Immature natural killer cell (primary cell): ENCODE measurements around the gene MAP1LC3B2. TPM values are rescaled to one million over a fixed set of nuclear protein-coding genes. Genes with fewer than 3 reads are reported as not detected.

ENCODE experiments used
- DNase-seq, 3 donors: peaks; one replicate each; pipeline ENCODE4 v3.0.0; 2022; ENCODE audit warnings: mixed read lengths in 1 of 3
- H3K27ac Mint-ChIP-seq, 6 donors: one replicate each; pipeline ENCODE4 v1.8.0; 2020; ENCODE audit warnings: mixed read lengths in 6 of 6, mild to moderate bottlenecking in 5 of 6, inconsistent platforms in 4 of 6, moderate library complexity in 3 of 6
- H3K27me3 Mint-ChIP-seq, 3 donors: one replicate each; pipeline ENCODE4 v1.8.0; 2020 to 2021; ENCODE audit warnings: low read depth in 3 of 3, mild to moderate bottlenecking in 3 of 3, mixed read lengths in 3 of 3, moderate library complexity in 3 of 3, inconsistent platforms in 1 of 3
- H3K36me3 Mint-ChIP-seq, 3 donors: one replicate each; pipeline ENCODE4 v1.8.0; 2020; ENCODE audit warnings: mixed read lengths in 3 of 3, inconsistent platforms in 2 of 3, mild to moderate bottlenecking in 2 of 3
- H3K4me1 Mint-ChIP-seq, 2 donors: one replicate each; pipeline ENCODE4 v1.8.0; 2020; ENCODE audit warnings: inconsistent platforms in 2 of 2, mild to moderate bottlenecking in 2 of 2, mixed read lengths in 2 of 2, moderate library complexity in 1 of 2
- H3K4me3 Mint-ChIP-seq, 5 donors: one replicate each; pipeline ENCODE4 v1.8.0; 2020; ENCODE audit warnings: mild to moderate bottlenecking in 5 of 5, mixed read lengths in 5 of 5, inconsistent platforms in 3 of 5, moderate library complexity in 3 of 5
- H3K9me3 Mint-ChIP-seq, 6 donors: one replicate each; pipeline ENCODE4 v1.8.0; 2020; ENCODE audit warnings: mild to moderate bottlenecking in 6 of 6, mixed read lengths in 6 of 6, inconsistent platforms in 4 of 6, moderate library complexity in 3 of 6
- polyA plus RNA-seq, 3 donors: library from polyadenylated mRNA; unstranded; fragments of 300-500 nt; fragmentation: Illumina TruSeq; gene quantifications; one replicate each; pipeline ENCODE4 v1.2.3, GENCODE V29; 2021

MAP1LC3B2 gene
- polyA plus RNA-seq, 3 donors from 2014 or later, result 2.4 to 11.3 (median 9.8) TPM

DNA sequence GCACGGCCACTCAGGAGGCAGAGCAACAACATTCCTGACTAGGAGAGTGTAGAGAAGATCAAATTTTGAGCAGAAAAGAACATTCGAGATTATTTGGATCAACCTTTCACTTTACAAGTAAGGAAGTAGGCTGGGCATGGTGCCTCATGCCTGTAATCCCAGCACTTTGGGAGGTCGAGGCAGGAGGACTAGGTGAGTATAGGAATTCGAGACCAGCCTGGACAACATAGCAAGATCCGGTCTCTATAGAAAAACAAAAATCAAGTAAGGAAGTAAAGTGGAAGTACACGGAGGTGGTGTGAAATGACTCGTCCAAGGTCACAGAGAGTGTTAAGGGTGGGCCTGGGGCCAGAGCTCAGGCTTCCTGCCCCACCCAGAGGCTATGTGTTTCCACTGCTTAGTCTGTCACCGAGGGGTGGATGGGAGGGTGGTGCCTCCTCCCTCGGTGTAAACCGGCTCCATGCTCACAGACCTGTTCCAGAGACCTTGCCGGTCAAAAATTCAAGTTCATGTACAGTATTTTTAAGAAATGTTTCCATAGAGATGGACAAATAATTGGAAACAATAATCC is 51.9 kb downstream of the MAP1LC3B2 start:
- Mint-ChIP-seq H3K27ac (no peak overlapping the region), H3K9me3 (no peaks in the 10 kb centered on the region), H3K4me1 (peaks cover 0 to 7% of the 10 kb centered on the region in 2 donors), H3K4me3 (no peak overlapping the region), H3K27me3 (peaks cover 2 to 11% (median 3%) of the 10 kb centered on the region in 3 donors), H3K36me3 (no peaks in the 10 kb centered on the region)
- DNase-seq, result no peak

DNA sequence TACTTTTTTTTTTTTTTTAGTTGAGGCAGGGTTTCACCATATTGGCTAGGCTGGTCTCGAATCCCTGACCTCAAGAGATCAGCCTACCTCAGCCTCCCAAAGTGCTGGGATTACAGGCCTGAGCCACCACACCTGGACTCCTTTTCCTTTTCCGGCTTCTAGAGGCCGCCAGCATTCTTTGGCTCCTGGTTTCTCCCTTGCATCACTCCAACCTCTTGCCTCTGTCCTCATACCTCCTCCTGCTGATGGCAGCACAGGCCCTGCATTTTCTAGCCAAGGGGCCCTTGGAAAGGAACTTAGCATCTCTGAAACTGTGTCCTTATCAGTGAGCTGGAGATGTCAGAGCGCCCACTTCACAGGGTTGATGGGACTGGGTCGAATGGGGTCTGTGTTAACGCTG is 53.3 kb downstream of the MAP1LC3B2 start:
- no peak overlapping the region for H3K4me3 Mint-ChIP-seq

DNA sequence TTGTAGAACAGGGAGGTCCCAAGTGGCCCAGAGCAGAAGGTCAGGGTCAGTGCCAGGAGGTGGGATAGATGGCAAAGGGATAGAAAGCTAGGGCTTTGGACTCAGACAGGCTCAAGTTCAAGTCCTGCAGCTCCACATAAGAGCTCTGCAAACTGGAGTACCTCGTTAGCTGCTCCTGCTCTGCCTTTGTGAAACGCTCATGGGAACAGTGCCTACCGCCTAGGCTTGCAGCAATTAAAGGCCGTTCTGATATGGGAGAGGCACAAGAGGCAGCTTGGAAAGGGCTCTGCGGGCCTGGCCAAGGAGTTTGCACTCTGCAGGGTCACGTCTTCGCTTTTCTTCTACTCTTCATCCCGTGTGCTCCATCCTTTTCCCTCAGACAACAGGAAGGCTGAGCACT is 54.1 kb downstream of the MAP1LC3B2 start:
- peaks cover 2 to 11% (median 2%) of the 10 kb centered on the region in 3 donors for H3K27me3 Mint-ChIP-seq
- H3K27ac Mint-ChIP-seq, result no peak overlapping the region

More for the DNA sequence above, 53.3 kb downstream of the MAP1LC3B2 start:
- no peak for DNase-seq
- Mint-ChIP-seq H3K27ac (no peak overlapping the region), H3K36me3 (no peaks in the 10 kb centered on the region), H3K9me3 (no peaks in the 10 kb centered on the region), H3K4me1 (peaks cover 0 to 7% of the 10 kb centered on the region in 2 donors), H3K27me3 (peaks cover 2 to 11% (median 2%) of the 10 kb centered on the region in 3 donors)

DNA sequence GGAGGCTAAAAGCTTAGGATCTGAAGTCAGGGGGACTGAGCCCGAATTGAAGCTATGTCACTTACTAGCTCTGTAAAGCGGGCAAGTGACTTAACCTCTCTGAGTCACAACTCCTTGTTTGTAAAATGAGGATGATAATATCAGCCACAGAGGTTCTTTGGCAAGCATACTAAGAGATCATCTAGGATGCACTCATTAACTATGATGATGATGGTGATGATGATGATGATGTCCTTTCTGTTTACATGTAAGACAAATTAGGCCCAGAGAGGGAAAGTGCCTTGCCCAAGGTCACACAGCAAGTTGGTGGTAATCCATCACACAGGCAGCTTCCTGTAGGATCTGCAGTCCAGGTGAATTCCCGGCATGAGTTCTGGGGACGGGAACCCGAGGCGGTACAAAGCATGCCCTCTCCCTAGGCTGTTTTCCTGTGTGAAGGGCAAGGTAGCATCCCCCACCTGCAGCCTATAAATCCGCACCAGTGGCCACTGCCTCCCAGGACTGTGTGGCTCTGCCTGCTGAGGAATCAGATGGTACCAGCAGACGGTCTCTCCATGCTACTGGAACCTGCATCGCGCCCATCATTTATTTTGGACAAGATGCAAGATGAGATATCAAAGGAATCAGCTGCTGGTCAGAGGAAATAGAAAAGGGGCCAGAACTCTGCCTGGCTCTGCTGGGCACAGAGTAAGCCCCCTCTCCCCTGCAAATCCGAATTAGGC is 55.2 kb downstream of the MAP1LC3B2 start:
- no peaks in the 10 kb centered on the region for H3K9me3 Mint-ChIP-seq
- no peak for DNase-seq
- no peak overlapping the region for H3K27ac Mint-ChIP-seq
- no peaks in the 10 kb centered on the region for H3K36me3 Mint-ChIP-seq
- peaks cover 0 to 7% of the 10 kb centered on the region in 2 donors for H3K4me1 Mint-ChIP-seq
- H3K27me3 Mint-ChIP-seq, result peaks cover 0 to 11% (median 2%) of the 10 kb centered on the region in 3 donors
- no peak overlapping the region for H3K4me3 Mint-ChIP-seq

More for the DNA sequence above, 54.1 kb downstream of the MAP1LC3B2 start:
- Mint-ChIP-seq H3K36me3 (no peaks in the 10 kb centered on the region), H3K4me3 (no peak overlapping the region), H3K9me3 (no peaks in the 10 kb centered on the region), H3K4me1 (peaks cover 0 to 7% of the 10 kb centered on the region in 2 donors)
- DNase-seq, result no peak

DNA sequence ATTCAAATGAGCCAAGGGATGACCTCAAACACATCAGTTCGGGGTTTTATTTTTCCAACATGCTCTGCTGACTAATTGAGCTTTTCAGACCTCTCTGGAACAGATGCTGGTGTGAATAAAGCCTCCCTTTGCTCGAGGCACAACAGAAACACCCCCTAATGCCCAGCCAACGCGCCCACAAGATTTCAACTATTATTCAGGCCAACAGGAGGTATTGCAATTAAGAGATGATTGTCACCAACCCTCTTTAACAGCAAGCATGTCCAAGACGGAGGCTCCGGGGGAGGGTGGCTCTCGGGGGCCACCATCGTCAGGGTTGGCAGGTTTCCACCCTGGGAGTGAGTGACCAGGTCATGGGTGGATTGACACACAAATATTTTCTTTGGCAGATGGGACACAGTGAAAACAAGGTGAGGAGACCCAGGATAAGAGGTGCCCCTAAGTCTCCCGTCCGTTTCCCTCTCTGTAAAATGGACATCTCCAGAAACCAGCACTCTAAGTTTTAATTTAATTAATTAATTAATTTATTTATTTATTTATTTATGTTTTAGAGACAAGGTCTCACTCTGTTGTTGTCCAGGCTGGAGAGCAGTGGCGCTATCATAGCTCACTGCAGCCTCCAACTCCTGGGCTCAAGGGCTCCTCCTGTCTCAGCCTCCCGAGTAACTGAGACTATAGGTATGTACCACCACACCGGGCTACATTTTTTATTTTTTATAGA is 56.1 kb downstream of the MAP1LC3B2 start:
- Mint-ChIP-seq H3K36me3 (no peaks in the 10 kb centered on the region), H3K4me3 (no peak overlapping the region), H3K27me3 (peaks cover 1 to 11% (median 2%) of the 10 kb centered on the region in 3 donors), H3K4me1 (peaks cover 0 to 7% of the 10 kb centered on the region in 2 donors), H3K27ac (no peak overlapping the region), H3K9me3 (no peaks in the 10 kb centered on the region)
- no peak for DNase-seq

DNA sequence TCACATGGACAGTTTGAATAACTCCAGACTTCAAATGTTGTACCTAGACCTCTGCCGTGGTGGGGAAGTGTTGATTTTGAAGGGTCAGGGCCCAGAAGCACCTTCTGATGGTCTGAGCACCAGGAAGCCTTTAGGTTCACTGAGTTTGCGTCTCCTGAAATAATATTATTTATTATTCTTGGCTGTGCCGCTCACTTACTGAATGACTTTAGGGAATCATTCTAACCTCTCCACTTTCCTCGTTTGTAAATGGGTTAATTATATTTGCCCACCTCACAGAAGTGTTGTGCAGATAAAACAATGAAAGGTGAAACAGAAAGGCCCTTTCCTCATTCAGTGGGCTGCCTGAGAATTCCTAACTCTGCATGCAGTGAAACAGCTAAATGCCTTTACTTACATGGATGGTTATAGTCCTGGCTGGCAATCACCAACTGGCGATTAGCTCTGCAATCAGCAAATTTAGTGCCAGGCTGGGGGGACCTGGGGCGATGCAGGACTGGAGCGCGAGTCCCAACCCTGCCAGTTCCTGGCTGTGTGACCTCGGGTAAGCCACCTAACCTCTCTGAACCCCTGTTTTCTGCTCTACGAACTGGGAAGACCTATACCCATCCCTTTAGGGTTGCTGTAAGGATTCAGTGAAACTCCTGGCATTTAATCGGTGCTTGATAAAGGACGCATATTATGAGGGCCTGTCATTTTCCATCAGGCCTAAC is 57.5 kb downstream of the MAP1LC3B2 start:
- H3K27me3 Mint-ChIP-seq, result peaks cover 0 to 11% (median 1%) of the 10 kb centered on the region in 3 donors
- no peak overlapping the region for H3K4me3 Mint-ChIP-seq
- no peaks in the 10 kb centered on the region for H3K36me3 Mint-ChIP-seq
- no peak for DNase-seq
- H3K27ac Mint-ChIP-seq, result no peak overlapping the region
- H3K9me3 Mint-ChIP-seq, result no peaks in the 10 kb centered on the region
- no peaks in the 10 kb centered on the region for H3K4me1 Mint-ChIP-seq

DNA sequence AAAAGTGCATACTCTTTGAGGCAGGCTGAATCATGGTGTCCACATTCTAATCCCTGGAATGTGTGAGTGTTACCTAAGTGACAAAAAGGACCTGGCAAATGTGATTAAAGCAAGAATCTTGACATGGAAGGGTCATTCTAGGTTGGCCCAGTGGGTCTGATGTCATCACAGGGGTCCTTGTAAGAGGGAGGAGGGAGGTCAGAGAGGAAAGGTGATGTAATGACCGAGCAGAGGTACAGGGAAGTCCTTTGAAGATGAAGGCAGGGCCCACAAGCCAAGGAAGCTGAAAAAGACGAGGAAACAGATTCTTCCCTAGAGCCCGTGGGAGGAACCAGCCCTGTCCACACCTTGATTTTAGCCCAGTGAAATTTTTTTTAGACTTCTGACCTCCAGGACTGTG is 60.1 kb downstream of the MAP1LC3B2 start:
- Mint-ChIP-seq H3K27ac (no peak overlapping the region), H3K9me3 (no peaks in the 10 kb centered on the region), H3K36me3 (peaks cover 0 to 3% (median 0%) of the 10 kb centered on the region in 3 donors), H3K4me3 (no peak overlapping the region), H3K27me3 (peaks cover 0 to 6% (median 1%) of the 10 kb centered on the region in 3 donors), H3K4me1 (no peaks in the 10 kb centered on the region)
- no peak for DNase-seq

DNA sequence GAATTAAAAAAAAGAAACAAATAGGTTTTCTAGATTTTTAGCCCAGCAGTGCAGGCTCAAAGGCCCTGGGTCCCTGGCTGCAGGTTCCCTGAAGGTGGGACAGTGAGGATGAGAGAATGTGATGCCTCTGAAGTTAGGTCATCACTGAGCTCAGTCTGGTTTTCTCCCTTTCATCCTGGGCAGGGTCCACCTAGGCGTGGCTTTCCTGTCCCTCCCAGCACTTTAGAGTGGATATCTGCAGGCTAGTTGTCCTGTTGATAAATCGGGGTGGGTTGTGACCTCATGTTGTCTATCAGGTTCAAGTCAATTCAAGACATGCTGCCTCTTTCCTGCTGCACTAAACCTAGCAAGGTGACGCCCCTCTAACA is 60.9 kb downstream of the MAP1LC3B2 start:
- Mint-ChIP-seq H3K4me1 (no peaks in the 10 kb centered on the region), H3K36me3 (peaks cover 0 to 3% (median 0%) of the 10 kb centered on the region in 3 donors)
- DNase-seq, result no peak

DNA sequence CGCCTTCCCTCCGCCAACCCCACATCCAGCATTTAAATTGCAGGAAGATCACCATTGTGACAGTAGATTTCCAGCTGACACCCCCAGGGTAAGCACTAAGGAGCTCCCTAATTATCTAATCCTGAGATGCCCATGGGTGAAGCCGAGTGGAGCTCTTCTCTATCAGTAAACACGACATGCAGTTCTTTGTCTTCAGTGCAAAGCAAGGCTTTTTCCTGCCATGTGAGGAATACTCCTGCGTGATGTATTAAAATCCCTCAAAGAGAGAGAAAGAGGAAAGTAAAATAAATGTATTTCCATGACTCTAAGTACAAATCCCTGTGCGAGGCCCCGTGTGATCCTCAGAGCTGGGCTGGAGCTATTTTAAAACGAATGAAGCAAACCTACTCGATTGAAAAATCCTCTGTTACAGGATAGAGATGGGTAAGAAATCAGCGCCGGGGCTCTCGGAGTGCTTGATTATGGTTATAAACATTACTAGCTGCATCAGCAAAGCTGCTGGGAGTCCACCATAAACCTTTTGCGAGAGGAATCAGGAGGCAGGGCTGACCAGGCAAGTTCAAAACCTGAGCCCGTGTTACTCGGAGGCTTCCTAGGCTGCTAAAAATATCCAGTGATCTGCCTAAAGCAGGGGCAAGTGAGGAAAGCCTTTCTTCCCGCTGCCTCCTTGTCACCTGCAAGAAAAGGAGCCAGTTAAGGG is 61.5 kb downstream of the MAP1LC3B2 start:
- Mint-ChIP-seq H3K4me3 (no peak overlapping the region), H3K4me1 (no peaks in the 10 kb centered on the region)

More for the DNA sequence above, 60.9 kb downstream of the MAP1LC3B2 start:
- Mint-ChIP-seq H3K27ac (no peak overlapping the region), H3K27me3 (peaks cover 0 to 6% (median 1%) of the 10 kb centered on the region in 3 donors), H3K4me3 (no peak overlapping the region), H3K9me3 (no peaks in the 10 kb centered on the region)

DNA sequence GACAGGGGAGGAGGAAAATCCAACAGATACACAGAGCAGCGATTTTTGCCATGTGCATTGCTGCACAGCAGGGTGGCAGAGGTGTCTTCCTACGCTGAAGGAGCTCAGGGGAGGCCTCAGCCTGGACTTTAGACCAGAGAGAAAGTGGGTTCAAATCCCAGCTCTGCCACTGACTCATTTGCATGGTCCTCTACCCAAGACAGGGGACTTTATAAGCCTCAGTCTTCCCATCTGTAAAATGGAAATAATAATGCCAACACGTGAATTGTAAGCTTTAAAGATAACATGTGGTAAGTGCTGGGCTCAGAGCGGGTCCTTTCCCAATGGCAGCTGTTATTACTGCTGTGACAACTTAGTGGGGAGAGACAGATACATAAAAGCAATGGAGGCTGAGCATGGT is 62.0 kb downstream of the MAP1LC3B2 start:
- Mint-ChIP-seq H3K9me3 (no peaks in the 10 kb centered on the region), H3K27ac (no peak overlapping the region), H3K4me3 (no peak overlapping the region), H3K27me3 (peaks cover 0 to 6% (median 1%) of the 10 kb centered on the region in 3 donors), H3K4me1 (no peaks in the 10 kb centered on the region), H3K36me3 (peaks cover 0 to 3% (median 0%) of the 10 kb centered on the region in 3 donors)
- DNase-seq, result no peak

More for the DNA sequence above, 61.5 kb downstream of the MAP1LC3B2 start:
- no peak overlapping the region for H3K27ac Mint-ChIP-seq
- no peaks in the 10 kb centered on the region for H3K9me3 Mint-ChIP-seq
- no peak for DNase-seq
- H3K27me3 Mint-ChIP-seq, result peaks cover 0 to 6% (median 1%) of the 10 kb centered on the region in 3 donors
- peaks cover 0 to 3% (median 0%) of the 10 kb centered on the region in 3 donors for H3K36me3 Mint-ChIP-seq

DNA sequence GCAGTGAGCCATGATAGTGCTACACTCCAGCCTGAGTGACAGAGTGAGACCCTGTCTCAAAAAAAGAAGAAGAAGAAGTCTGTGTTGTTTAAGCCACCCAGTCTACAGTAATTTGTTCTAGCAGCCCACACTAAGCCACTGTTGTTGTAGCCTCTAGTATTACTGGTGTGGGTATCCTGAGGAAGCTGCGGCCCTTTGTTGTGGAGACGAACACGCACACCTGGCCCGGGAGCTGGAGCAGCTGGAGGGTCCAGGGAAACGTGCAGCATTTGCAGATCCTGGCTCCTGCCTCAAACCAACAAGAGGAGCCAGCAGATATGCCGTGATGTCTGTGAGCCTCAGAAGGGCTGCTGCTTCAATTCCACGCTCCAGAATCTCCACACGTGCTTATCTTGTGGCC is 65.3 kb downstream of the MAP1LC3B2 start:
- peaks cover 0 to 3% (median 0%) of the 10 kb centered on the region in 3 donors for H3K36me3 Mint-ChIP-seq
- H3K27ac Mint-ChIP-seq, result no peak overlapping the region
- H3K9me3 Mint-ChIP-seq, result no peaks in the 10 kb centered on the region

DNA sequence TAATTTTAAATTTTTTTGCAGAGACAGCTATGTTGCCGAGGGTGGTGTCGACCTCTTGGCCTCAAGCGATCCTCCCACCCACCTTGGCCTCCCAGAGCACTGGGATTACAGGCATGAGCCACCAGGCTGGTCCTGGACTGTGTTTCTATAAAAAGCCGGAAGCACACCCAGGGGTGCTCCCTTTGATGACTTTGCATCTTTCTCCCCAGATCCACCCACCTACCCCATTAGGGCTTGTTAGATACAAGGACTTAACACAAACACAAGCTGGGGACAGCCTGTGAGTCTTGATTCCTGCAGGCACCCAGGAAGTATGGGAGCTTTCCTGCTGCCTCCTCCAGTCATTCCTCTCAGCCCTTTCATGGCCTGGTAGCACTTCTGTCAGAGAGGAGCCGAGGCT is 67.0 kb downstream of the MAP1LC3B2 start:
- Mint-ChIP-seq H3K4me1 (no peaks in the 10 kb centered on the region), H3K27ac (no peak overlapping the region), H3K4me3 (no peak overlapping the region), H3K36me3 (peaks cover 0 to 3% (median 0%) of the 10 kb centered on the region in 3 donors), H3K9me3 (no peaks in the 10 kb centered on the region), H3K27me3 (peaks cover 0 to 10% (median 2%) of the 10 kb centered on the region in 3 donors)
- DNase-seq, result no peak

More for the DNA sequence above, 65.3 kb downstream of the MAP1LC3B2 start:
- peaks cover 1 to 11% (median 2%) of the 10 kb centered on the region in 3 donors for H3K27me3 Mint-ChIP-seq
- H3K4me3 Mint-ChIP-seq, result no peak overlapping the region
- DNase-seq, result no peak
- H3K4me1 Mint-ChIP-seq, result no peaks in the 10 kb centered on the region
